ENCODE results near the gene FOCAD.

FOCAD gene

GRCh38 chr9:20872340-20872977 lies 188.4 kb downstream of the FOCAD start:
- Histone ChIP-seq H3K4me2 (ENCODE audit: low read length) (no peak overlapping the region), H2AFZ (no peak overlapping the region), H3K79me2 (no peaks in the 10 kb centered on the region), H3K27ac (no peak overlapping the region), H3K4me1 (no peaks in the 10 kb centered on the region), H3K4me3 (ENCODE audit: low read depth, low read length) (no peak overlapping the region), H3K9me3 (ENCODE audit: control insufficient read depth, low read length) (no peaks in the 10 kb centered on the region), H3K36me3 (ENCODE audit: control insufficient read depth, insufficient read depth, low read length) (no peaks in the 10 kb centered on the region), H3K9ac (no peak overlapping the region), H3K27me3 (ENCODE audit: control insufficient read depth, insufficient read depth, low read length) (no peaks in the 10 kb centered on the region)
- TF ChIP-seq CTCF (IDR thresholded peaks at IDR 0.05): no peak

GRCh38 chr9:20873240-20873865 lies 189.3 kb downstream of the FOCAD start:
- no peaks in the 10 kb centered on the region for H3K79me2 ChIP-seq

DNA sequence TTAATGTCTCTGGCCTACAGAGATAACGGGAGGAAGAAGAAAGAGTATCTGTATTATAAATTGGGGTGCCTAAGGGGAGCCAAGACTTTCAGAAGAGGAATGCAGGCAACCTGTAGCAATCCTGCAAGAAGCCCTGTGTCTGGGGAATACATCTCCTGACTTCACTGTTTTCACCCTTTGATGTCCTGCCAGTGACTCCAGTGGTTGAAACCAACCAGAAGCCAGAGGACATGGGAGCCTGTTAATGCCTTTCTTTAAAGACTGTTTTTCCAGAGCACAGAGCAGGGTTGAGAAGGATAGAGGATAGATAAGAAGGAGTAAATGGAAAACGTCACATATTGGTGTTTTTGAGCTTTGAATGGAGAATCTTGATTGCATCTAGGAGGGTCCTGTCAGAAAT lies 196.2 kb downstream of the FOCAD start:
- Histone ChIP-seq H3K4me2 (ENCODE audit: low read length) (no peak overlapping the region), H3K27me3 (ENCODE audit: control insufficient read depth, insufficient read depth, low read length) (no peaks in the 10 kb centered on the region), H3K4me3 (ENCODE audit: low read depth, low read length) (no peak overlapping the region), H3K27ac (no peak overlapping the region), H3K9me3 (ENCODE audit: control insufficient read depth, low read length) (no peaks in the 10 kb centered on the region), H3K79me2 (no peaks in the 10 kb centered on the region), H2AFZ (no peak overlapping the region), H3K36me3 (ENCODE audit: control insufficient read depth, insufficient read depth, low read length) (no peaks in the 10 kb centered on the region), H3K9ac (no peak overlapping the region), H3K4me1 (no peaks in the 10 kb centered on the region)
- no peak for TF ChIP-seq CTCF (IDR thresholded peaks at IDR 0.05)

More at GRCh38 chr9:20873240-20873865, 189.3 kb downstream of the FOCAD start:
- Histone ChIP-seq H3K36me3 (ENCODE audit: control insufficient read depth, insufficient read depth, low read length) (no peaks in the 10 kb centered on the region), H3K4me3 (ENCODE audit: low read depth, low read length) (no peak overlapping the region), H2AFZ (no peak overlapping the region), H3K9me3 (ENCODE audit: control insufficient read depth, low read length) (no peaks in the 10 kb centered on the region), H3K27ac (no peak overlapping the region), H3K4me1 (no peaks in the 10 kb centered on the region), H3K27me3 (ENCODE audit: control insufficient read depth, insufficient read depth, low read length) (no peaks in the 10 kb centered on the region), H3K4me2 (ENCODE audit: low read length) (no peak overlapping the region), H3K9ac (no peak overlapping the region)
- no peak for TF ChIP-seq CTCF (IDR thresholded peaks at IDR 0.05)

GRCh38 chr9:20880675-20881074 lies 196.6 kb downstream of the FOCAD start:
- Histone ChIP-seq H3K79me2 (no peaks in the 10 kb centered on the region), H3K9me3 (ENCODE audit: control insufficient read depth, low read length) (no peaks in the 10 kb centered on the region), H3K36me3 (ENCODE audit: control insufficient read depth, insufficient read depth, low read length) (no peaks in the 10 kb centered on the region), H3K4me1 (no peaks in the 10 kb centered on the region), H3K27me3 (ENCODE audit: control insufficient read depth, insufficient read depth, low read length) (no peaks in the 10 kb centered on the region), H2AFZ (no peak overlapping the region), H3K4me2 (ENCODE audit: low read length) (no peak overlapping the region), H3K27ac (no peak overlapping the region), H3K9ac (no peak overlapping the region), H3K4me3 (ENCODE audit: low read depth, low read length) (no peak overlapping the region)
- TF ChIP-seq CTCF (IDR thresholded peaks at IDR 0.05): no peak
